ENCODE measurements around the gene DPYSL5.

DNA sequence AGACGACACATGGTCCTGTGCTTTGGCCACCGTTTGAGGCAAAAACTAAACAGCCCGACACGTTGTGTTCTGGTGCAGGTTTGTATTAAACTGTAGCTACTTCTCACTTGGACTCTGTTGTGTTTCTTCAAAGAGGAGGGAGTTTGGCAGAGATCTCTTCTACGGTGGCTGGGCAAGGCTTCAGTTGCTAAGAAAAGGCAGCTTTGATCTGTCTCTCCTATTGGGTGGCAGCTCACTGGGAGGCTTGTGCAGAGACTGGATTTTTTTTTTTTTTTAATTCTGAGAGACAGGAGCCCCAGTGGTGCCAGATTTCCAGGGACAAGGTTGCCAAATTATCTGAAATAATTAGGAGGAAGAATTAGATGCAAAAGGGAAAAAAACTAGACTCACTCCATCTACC, 102.3 kb downstream of the DPYSL5 start:
- TF ChIP-seq, protein P1, sequence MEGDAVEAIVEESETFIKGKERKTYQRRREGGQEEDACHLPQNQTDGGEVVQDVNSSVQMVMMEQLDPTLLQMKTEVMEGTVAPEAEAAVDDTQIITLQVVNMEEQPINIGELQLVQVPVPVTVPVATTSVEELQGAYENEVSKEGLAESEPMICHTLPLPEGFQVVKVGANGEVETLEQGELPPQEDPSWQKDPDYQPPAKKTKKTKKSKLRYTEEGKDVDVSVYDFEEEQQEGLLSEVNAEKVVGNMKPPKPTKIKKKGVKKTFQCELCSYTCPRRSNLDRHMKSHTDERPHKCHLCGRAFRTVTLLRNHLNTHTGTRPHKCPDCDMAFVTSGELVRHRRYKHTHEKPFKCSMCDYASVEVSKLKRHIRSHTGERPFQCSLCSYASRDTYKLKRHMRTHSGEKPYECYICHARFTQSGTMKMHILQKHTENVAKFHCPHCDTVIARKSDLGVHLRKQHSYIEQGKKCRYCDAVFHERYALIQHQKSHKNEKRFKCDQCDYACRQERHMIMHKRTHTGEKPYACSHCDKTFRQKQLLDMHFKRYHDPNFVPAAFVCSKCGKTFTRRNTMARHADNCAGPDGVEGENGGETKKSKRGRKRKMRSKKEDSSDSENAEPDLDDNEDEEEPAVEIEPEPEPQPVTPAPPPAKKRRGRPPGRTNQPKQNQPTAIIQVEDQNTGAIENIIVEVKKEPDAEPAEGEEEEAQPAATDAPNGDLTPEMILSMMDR (IDR thresholded peaks at IDR 0.05) = no peak
- no peak for TF ChIP-seq POLR2A (IDR thresholded peaks at IDR 0.05)
- TF ChIP-seq POLR2AphosphoS5 (IDR thresholded peaks at IDR 0.05) = no peak
